IMR-90 (cell line): Measurements from ENCODE around the gene PDE11A. TPM values are rescaled to one million over a fixed set of nuclear protein-coding genes. Genes with fewer than 3 reads are reported as not detected.

Source experiments
- ATAC-seq: fragments of 200-7000 bp; cut with Tn5 transposase; 2 replicates; pipeline ENCODE4 v1.9.1; 2020; ENCODE audit warnings: low read depth, mild to moderate bottlenecking, moderate library complexity
- BruUV-seq: library from RNA; stranded (reverse); fragments of 400-500 nt; replicated peaks from 2 replicates; lab custom pipeline; 2021; lab: Mats Ljungman, UMichigan
- CTCF ChIA-PET: fragments of 300-600 bp; formaldehyde crosslinking; extraction: SDS; loops from one replicate; lab custom pipeline; 2021; ENCODE audit warnings: antibody characterized with exemption; lab: Yijun Ruan, JAX
- POLR2A ChIA-PET: fragments of 300-600 bp; sonication (Branson Sonifier 250); formaldehyde crosslinking; loops from one replicate; lab custom pipeline; 2022; ENCODE audit warnings: antibody characterized with exemption; ENCODE audit not compliant: unreplicated experiment; lab: Charles Lee
- DNase-seq: peaks from one replicate; pipeline ENCODE4 v3.0.0; 2013
- H2AFZ ChIP-seq: replicated peaks from 2 replicates; pipeline ENCODE3; 2013; ENCODE audit warnings: low read length, mild to moderate bottlenecking; ENCODE audit not compliant: poor library complexity
- H2AK5ac ChIP-seq: 2 replicates; pipeline ENCODE4 v1.6.1; 2013; ENCODE audit warnings: low read depth, low read length, inconsistent platforms
- H2AK9ac ChIP-seq: replicated peaks from 2 replicates; pipeline ENCODE3; 2013; ENCODE audit warnings: mild to moderate bottlenecking, low read depth, low read length, moderate library complexity; ENCODE audit not compliant: poor library complexity
- H2BK120ac ChIP-seq: 2 replicates; pipeline ENCODE4 v1.6.1; 2013; ENCODE audit warnings: low read depth, low read length, inconsistent platforms
- H2BK15ac ChIP-seq: 3 replicates; pipeline ENCODE4 v1.6.1; 2013; ENCODE audit warnings: low read depth, low read length, inconsistent platforms
- H2BK20ac ChIP-seq: 2 replicates; pipeline ENCODE4 v1.6.1; 2013; ENCODE audit warnings: low read depth, mild to moderate bottlenecking, inconsistent platforms, low read length, moderate library complexity
- H2BK5ac ChIP-seq: 2 replicates; pipeline ENCODE4 v1.6.1; 2013; ENCODE audit warnings: mild to moderate bottlenecking, low read depth, low read length, inconsistent platforms; ENCODE audit not compliant: poor library complexity, severe bottlenecking
- H3K14ac ChIP-seq: replicated peaks from 2 replicates; pipeline ENCODE4 v1.6.1; 2013; ENCODE audit warnings: low read depth, low read length, inconsistent platforms
- H3K18ac ChIP-seq: 2 replicates; pipeline ENCODE4 v1.6.1; 2013; ENCODE audit warnings: low read depth, low read length, control low read depth
- H3K23ac ChIP-seq: 2 replicates; pipeline ENCODE4 v1.6.1; 2013; ENCODE audit warnings: low read depth, low read length, inconsistent platforms
- H3K27ac ChIP-seq: 2 replicates; pipeline ENCODE4 v1.5.1; 2013; ENCODE audit warnings: mild to moderate bottlenecking, control low read depth, low read length; ENCODE audit not compliant: insufficient read depth
- H3K27me3 ChIP-seq: 2 replicates; pipeline ENCODE4 v1.6.1; 2013; ENCODE audit warnings: low read length; ENCODE audit not compliant: control insufficient read depth, insufficient read depth
- H3K36me3 ChIP-seq: 2 replicates; pipeline ENCODE4 v1.6.1; 2013; ENCODE audit warnings: low read length, mixed read lengths; ENCODE audit not compliant: control insufficient read depth, insufficient read depth
- H3K4ac ChIP-seq: 2 replicates; pipeline ENCODE4 v1.6.1; 2013; ENCODE audit warnings: low read depth, low read length, inconsistent platforms
- H3K4me1 ChIP-seq: 2 replicates; pipeline ENCODE4 v1.6.1; 2013; ENCODE audit warnings: low read length, mixed read lengths; ENCODE audit not compliant: control insufficient read depth, insufficient read depth
- H3K4me2 ChIP-seq: 2 replicates; pipeline ENCODE4 v1.6.1; 2013; ENCODE audit warnings: low read depth, mild to moderate bottlenecking, control low read depth, low read length, moderate library complexity
- H3K4me3 ChIP-seq: 2 replicates; pipeline ENCODE4 v1.5.1; 2013; ENCODE audit warnings: low read depth, mild to moderate bottlenecking, control low read depth, low read length, moderate library complexity; ENCODE audit not compliant: insufficient read depth
- H3K56ac ChIP-seq: 2 replicates; pipeline ENCODE4 v1.6.1; 2013; ENCODE audit warnings: low read length, inconsistent platforms; ENCODE audit not compliant: insufficient read depth; ENCODE audit errors: extremely low read depth
- H3K79me1 ChIP-seq, 2 experiments: 2 replicates each; pipeline ENCODE4 v1.6.1; 2013; ENCODE audit warnings: low read length in 2 of 2, inconsistent platforms in 1 of 2, low read depth in 1 of 2
- H3K9ac ChIP-seq: 2 replicates; pipeline ENCODE4 v1.6.1; 2013; ENCODE audit warnings: low read depth, low read length, control low read depth
- H3K9me1 ChIP-seq: 2 replicates; pipeline ENCODE4 v1.6.1; 2013; ENCODE audit warnings: low read length, inconsistent platforms; ENCODE audit not compliant: insufficient read depth
- H3K9me3 ChIP-seq: 2 replicates; pipeline ENCODE4 v1.6.1; 2013; ENCODE audit warnings: low read length; ENCODE audit not compliant: control insufficient read depth, insufficient read depth
- H4K20me1 ChIP-seq: 2 replicates; pipeline ENCODE4 v1.6.1; 2013; ENCODE audit warnings: low read length, inconsistent platforms; ENCODE audit not compliant: insufficient read depth
- H4K5ac ChIP-seq: 2 replicates; pipeline ENCODE4 v1.6.1; 2013; ENCODE audit warnings: mild to moderate bottlenecking, low read depth, low read length, control low read depth
- H4K8ac ChIP-seq, 2 experiments: 2 replicates each; pipeline ENCODE4 v1.6.1; 2013; ENCODE audit warnings: low read depth in 2 of 2, low read length in 2 of 2, control low read depth in 1 of 2, inconsistent platforms in 1 of 2
- H4K91ac ChIP-seq: 2 replicates; pipeline ENCODE4 v1.6.1; 2013; ENCODE audit warnings: low read depth, low read length, inconsistent platforms; ENCODE audit not compliant: insufficient read depth
- BHLHE40 ChIP-seq: fragments of 150-350 bp; IDR thresholded peaks from 2 replicates; pipeline ENCODE4 v1.6.1; 2016; ENCODE audit warnings: mild to moderate bottlenecking, low read depth, low read length
- CEBPB ChIP-seq: IDR thresholded peaks from 2 replicates; pipeline ENCODE4 v1.6.1; 2012; ENCODE audit warnings: low read depth, low read length, improper control_type of control experiment
- CHD1 ChIP-seq: IDR thresholded peaks from 2 replicates; pipeline ENCODE4 v1.6.1; 2012; ENCODE audit warnings: low read depth, low read length, improper control_type of control experiment
- CTCF ChIP-seq: conservative IDR thresholded peaks from 2 replicates; pipeline ENCODE4 v1.5.1; 2012; ENCODE audit warnings: mild to moderate bottlenecking, low read depth, low read length, improper control_type of control experiment
- ELK1 ChIP-seq: fragments of 150-350 bp; IDR thresholded peaks from 2 replicates; pipeline ENCODE4 v1.6.1; 2016; ENCODE audit warnings: low read depth, mild to moderate bottlenecking, low read length, moderate library complexity, borderline replicate concordance
- FOS ChIP-seq: fragments of 150-350 bp; IDR thresholded peaks from 2 replicates; pipeline ENCODE4 v1.6.1; 2016; ENCODE audit warnings: low read depth, low read length
- MAFK ChIP-seq: IDR thresholded peaks from 2 replicates; pipeline ENCODE4 v1.6.1; 2012; ENCODE audit warnings: low read depth, low read length, improper control_type of control experiment
- MAZ ChIP-seq: IDR thresholded peaks from 2 replicates; pipeline ENCODE4 v1.6.1; 2012; ENCODE audit warnings: low read depth, mild to moderate bottlenecking, low read length, improper control_type of control experiment, moderate library complexity, borderline replicate concordance
- MXI1 ChIP-seq: IDR thresholded peaks from 2 replicates; pipeline ENCODE4 v1.6.1; 2012; ENCODE audit warnings: low read depth, mild to moderate bottlenecking, low read length, moderate library complexity, borderline replicate concordance
- NFE2L2 ChIP-seq: fragments of 150-350 bp; IDR thresholded peaks from 2 replicates; pipeline ENCODE4 v1.6.1; 2016; ENCODE audit warnings: low read depth, mild to moderate bottlenecking, low read length
- POLR2A ChIP-seq: IDR thresholded peaks from 2 replicates; pipeline ENCODE4 v1.6.1; 2012; ENCODE audit warnings: mild to moderate bottlenecking, low read depth, low read length
- RAD21 ChIP-seq: IDR thresholded peaks from 2 replicates; pipeline ENCODE4 v1.6.1; 2012; ENCODE audit warnings: low read length, improper control_type of control experiment
- RCOR1 ChIP-seq: IDR thresholded peaks from 2 replicates; pipeline ENCODE4 v1.6.1; 2012; ENCODE audit warnings: mild to moderate bottlenecking, low read length, improper control_type of control experiment; ENCODE audit not compliant: insufficient replicate concordance
- RFX5 ChIP-seq: IDR thresholded peaks from 2 replicates; pipeline ENCODE4 v1.8.0; 2012; ENCODE audit warnings: low read depth, mild to moderate bottlenecking, low read length, moderate library complexity
- SMC3 ChIP-seq: fragments of 150-350 bp; IDR thresholded peaks from 2 replicates; pipeline ENCODE4 v1.6.1; 2016; ENCODE audit warnings: low read depth, mild to moderate bottlenecking, antibody characterized with exemption, low read length, moderate library complexity
- USF2 ChIP-seq: fragments of 150-350 bp; IDR thresholded peaks from 2 replicates; pipeline ENCODE4 v1.6.1; 2017; ENCODE audit warnings: mild to moderate bottlenecking, antibody characterized with exemption, low read length, low read depth
- whole genome bisulfite sequencing, 2 experiments: methylation state at CpG; one replicate each; pipeline versions ENCODE4 v1.1.5 to v1.1.7; 2013; ENCODE audit warnings: missing lambda C conversion rate in 2 of 2; ENCODE audit not compliant: insufficient read length in 1 of 2; ENCODE audit errors: extremely low coverage in 2 of 2; 5-methylcytosine and 5-hydroxymethylcytosine counted together
- dilution Hi-C: fragments of 300-500 bp; cut with HindIII; formaldehyde crosslinking; loops from one replicate; pipeline ENCODE4 v1.14.3; 2018; ENCODE audit warnings: low sequenced_read_pairs; ENCODE audit not compliant: unreplicated experiment
- in situ Hi-C: fragments of 300-500 bp; cut with MboI; formaldehyde crosslinking; loops from 3 replicates; pipeline ENCODE4 v1.14.3; 2019; ENCODE audit warnings: low sequenced_read_pairs, inconsistent platforms, mixed read lengths
- intact Hi-C: fragments of 100-400 bp; cut with micrococcal nuclease; formaldehyde crosslinking; loops from 2 replicates; pipeline ENCODE4 v1.10.0; 2022
- polyA plus RNA-seq, 3 experiments: library from polyadenylated mRNA; depleted of rRNA; stranded (reverse); fragments of >200 nt; gene quantifications; 2 replicates each; pipeline ENCODE4 v1.2.3, GENCODE V29; 2012; ENCODE audit warnings: low replicate concordance in 1 of 3
- total RNA-seq: library from RNA; depleted of rRNA; stranded (reverse); fragments of >200 nt; gene quantifications from 2 replicates; pipeline ENCODE4 v1.2.3, GENCODE V29; 2012

PDE11A gene
- total and polyA plus RNA-seq, 2 of the 4 experiments (the other 2 are of a cell fraction) = 0.21 to 0.72 TPM

- no peak overlapping the region for H3K4me3 ChIP-seq
- in situ Hi-C loops = no loop called here
- no peak overlapping the region for H2AK9ac ChIP-seq
- H3K27ac ChIP-seq = no peak overlapping the region
- WGBS, 2 experiments = no CpG with 5 or more reads among the region's 2 CpGs
- TF ChIP-seq ELK1 (no peak), RFX5 (no peak), RCOR1 (no peak), SMC3 (no peak), MAZ (no peak), POLR2A (no peak), BHLHE40 (no peak), NFE2L2 (no peak), FOS (no peak), RAD21 (no peak), CEBPB (no peak), MAFK (no peak), MXI1 (no peak), CTCF (no peak), USF2 (no peak), CHD1 (no peak)
- intact Hi-C loops = no loop called here
- no peak overlapping the region for H4K8ac ChIP-seq
- ATAC-seq = no peak
- H2AK5ac ChIP-seq = no peak overlapping the region
- peaks cover 4% of the 10 kb centered on the region; the same call in 1 of the 2 replicates for H3K27me3 ChIP-seq
- dilution Hi-C loops = no loop called here
- no peaks in the 10 kb centered on the region for H3K36me3 ChIP-seq
- H2BK15ac ChIP-seq = no peak overlapping the region
- H2AFZ ChIP-seq = no peak overlapping the region
- H4K91ac ChIP-seq = no peak overlapping the region
- H3K23ac ChIP-seq = no peak overlapping the region
- no peak for DNase-seq
- BruUV-seq = no TSS peak
- H3K4ac ChIP-seq = no peak overlapping the region
- no peak overlapping the region for H2BK120ac ChIP-seq
- no peaks in the 10 kb centered on the region for H3K79me1 ChIP-seq
- H4K20me1 ChIP-seq = no peaks in the 10 kb centered on the region
- POLR2A ChIA-PET = no interaction called here
- no peaks in the 10 kb centered on the region for H3K9me3 ChIP-seq
- H2BK20ac ChIP-seq = no peak overlapping the region
- no peak overlapping the region for H3K18ac ChIP-seq
- H4K5ac ChIP-seq = no peak overlapping the region
- H3K9ac ChIP-seq = no peak overlapping the region
- H3K4me1 ChIP-seq = no peaks in the 10 kb centered on the region
- H3K9me1 ChIP-seq = no peaks in the 10 kb centered on the region
- H3K14ac ChIP-seq = no peak overlapping the region
- CTCF ChIA-PET = interaction anchor here (0.5 to 0.7 kb wide), 3 partner anchors 12 to 1732 kb away, joined by 3 read pairs; no protein-coding TSS in a partner anchor
- no peak overlapping the region for H2BK5ac ChIP-seq
- H3K56ac ChIP-seq = no peak overlapping the region
- H3K4me2 ChIP-seq = no peak overlapping the region
Observed at GRCh38 chr2:177592397-177592796, 480.2 kb downstream of the PDE11A start.
